Sigmoid colon (tissue), 7 donors: ENCODE results near the gene OBSL1. TPM values are rescaled to one million over a fixed set of nuclear protein-coding genes. Genes with fewer than 3 reads are reported as not detected.

ENCODE experiments used
- DNase-seq: peaks from one replicate; pipeline ENCODE4 v3.0.0-alpha.2; 2019
- H3K27ac ChIP-seq, 4 donors: fragments of 200-600 bp; sonication (generic); one replicate each; pipeline ENCODE4 v1.5.1; 2016 to 2019; ENCODE audit warnings: mild to moderate bottlenecking in 1 of 4
- H3K27me3 ChIP-seq, 3 donors: fragments of 200-600 bp; sonication (generic); one replicate each; pipeline ENCODE4 v1.5.1; 2019; ENCODE audit warnings: mild to moderate bottlenecking in 1 of 3
- H3K36me3 ChIP-seq, 4 donors: fragments of 200-600 bp; sonication (generic); one replicate each; pipeline ENCODE4 v1.5.1; 2016 to 2019
- H3K4me1 ChIP-seq, 4 donors: fragments of 200-600 bp; sonication (generic); one replicate each; pipeline ENCODE4 v1.5.1; 2017 to 2019
- H3K4me3 ChIP-seq, 4 donors: fragments of 200-600 bp; sonication (generic); one replicate each; pipeline ENCODE4 v1.5.1; 2017 to 2019; ENCODE audit warnings: mild to moderate bottlenecking in 2 of 4, moderate library complexity in 1 of 4
- H3K9me3 ChIP-seq, 4 donors: fragments of 200-600 bp in 3 of 4; sonication (generic) in 3 of 4; one replicate each; pipeline versions ENCODE4 v1.5.1 to v1.6.1; 2013 to 2019
- EP300 ChIP-seq, 4 donors: sonication (generic); formaldehyde crosslinking; IDR thresholded peaks; one replicate each; pipeline ENCODE4 v1.6.1; 2017; ENCODE audit warnings: antibody characterized with exemption in 4 of 4
- POLR2A ChIP-seq, 2 donors: fragments of 450-650 bp; IDR thresholded peaks; one replicate each; pipeline ENCODE4 v1.6.1; 2016; ENCODE audit warnings: antibody characterized with exemption in 2 of 2, mild to moderate bottlenecking in 2 of 2, moderate library complexity in 2 of 2
- POLR2AphosphoS5 ChIP-seq, 4 donors: sonication (generic); formaldehyde crosslinking; IDR thresholded peaks; one replicate each; pipeline ENCODE4 v1.6.1; 2017; ENCODE audit warnings: antibody characterized with exemption in 4 of 4
- WGBS, 2 donors: extraction: QIAGEN DNeasy Blood & Tissue Kit; methylation state at CpG; one replicate each; pipeline ENCODE4 v1.1.7; 2013; 5-methylcytosine and 5-hydroxymethylcytosine counted together
- intact Hi-C: fragments of 100-400 bp; cut with DNase I; formaldehyde crosslinking; loops from one replicate; pipeline ENCODE4 v1.15.1; 2023
- polyA plus RNA-seq, 3 donors: library from polyadenylated mRNA; stranded (reverse); fragments of 200-250 nt; gene quantifications; one replicate each; pipeline ENCODE4 v1.2.3, GENCODE V29; 2013
- total RNA-seq, 4 donors: library from RNA; depleted of rRNA; stranded (reverse); fragments of >200 nt; gene quantifications; one replicate each; pipeline ENCODE4 v1.1.0, GENCODE V29; 2016
- TF ChIP-seq, protein P1 (sequence below), 4 experiments: fragments of 450-650 bp in 3 of 4; fragments of 200-600 bp in 1 of 4; IDR thresholded peaks; one replicate each; pipeline ENCODE4 v1.5.1; 2016 to 2019; ENCODE audit warnings: antibody characterized with exemption in 4 of 4, mild to moderate bottlenecking in 3 of 4, moderate library complexity in 2 of 4
- donor health status: healthy with polysubstance abuse.
- donor health status: Bipolar disorder and iron deficiency.
- donor health status: healthy.

OBSL1 gene
- total and polyA plus RNA-seq, 7 donors, result 2.8 to 83.6 (median 34.6) TPM

- TF ChIP-seq, protein P1, sequence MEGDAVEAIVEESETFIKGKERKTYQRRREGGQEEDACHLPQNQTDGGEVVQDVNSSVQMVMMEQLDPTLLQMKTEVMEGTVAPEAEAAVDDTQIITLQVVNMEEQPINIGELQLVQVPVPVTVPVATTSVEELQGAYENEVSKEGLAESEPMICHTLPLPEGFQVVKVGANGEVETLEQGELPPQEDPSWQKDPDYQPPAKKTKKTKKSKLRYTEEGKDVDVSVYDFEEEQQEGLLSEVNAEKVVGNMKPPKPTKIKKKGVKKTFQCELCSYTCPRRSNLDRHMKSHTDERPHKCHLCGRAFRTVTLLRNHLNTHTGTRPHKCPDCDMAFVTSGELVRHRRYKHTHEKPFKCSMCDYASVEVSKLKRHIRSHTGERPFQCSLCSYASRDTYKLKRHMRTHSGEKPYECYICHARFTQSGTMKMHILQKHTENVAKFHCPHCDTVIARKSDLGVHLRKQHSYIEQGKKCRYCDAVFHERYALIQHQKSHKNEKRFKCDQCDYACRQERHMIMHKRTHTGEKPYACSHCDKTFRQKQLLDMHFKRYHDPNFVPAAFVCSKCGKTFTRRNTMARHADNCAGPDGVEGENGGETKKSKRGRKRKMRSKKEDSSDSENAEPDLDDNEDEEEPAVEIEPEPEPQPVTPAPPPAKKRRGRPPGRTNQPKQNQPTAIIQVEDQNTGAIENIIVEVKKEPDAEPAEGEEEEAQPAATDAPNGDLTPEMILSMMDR (IDR thresholded peaks at IDR 0.05), result no peak
- TF ChIP-seq POLR2AphosphoS5 (IDR thresholded peaks at IDR 0.05), result no peak
- no peak for TF ChIP-seq POLR2A (IDR thresholded peaks at IDR 0.05)
- TF ChIP-seq EP300 (IDR thresholded peaks at IDR 0.05), result no peak
- Histone ChIP-seq H3K4me3 (no peak overlapping the region), H3K4me1 (no peaks in the 10 kb centered on the region), H3K9me3 (no peaks in the 10 kb centered on the region), H3K27me3 (no peaks in the 10 kb centered on the region), H3K27ac (no peak overlapping the region), H3K36me3 (peaks cover 0 to 91% (median 48%) of the 10 kb centered on the region in 4 donors)
- DNase-seq, result no peak
- 86 to 94% methylated on average over 15 of the region's 15 CpGs for WGBS, 2 donors
- intact Hi-C loops, result no loop called here
These were observed 37.1 kb upstream of the OBSL1 start for GRCh38 chr2:219608399-219608964.

DNA sequence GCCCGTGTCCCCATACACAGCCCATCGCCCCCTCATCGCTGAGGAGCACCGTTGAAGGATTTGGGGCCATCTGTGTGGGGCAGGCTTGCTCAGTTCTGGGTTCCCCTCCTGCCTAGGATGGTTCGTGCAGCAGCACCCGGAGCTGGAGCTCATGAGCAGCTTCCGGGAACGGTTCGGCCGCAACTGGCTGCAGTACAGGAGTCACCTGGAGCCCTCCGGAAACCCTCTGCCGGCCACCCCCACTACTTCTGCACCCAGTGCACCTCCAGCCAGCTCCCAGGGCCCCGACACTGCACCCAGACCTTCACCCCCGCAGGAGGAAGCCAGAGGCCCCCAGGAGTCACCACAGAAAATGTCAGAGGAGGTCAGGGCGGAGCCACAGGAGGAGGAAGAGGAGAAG is 36.6 kb upstream of the OBSL1 start:
- H3K4me3 ChIP-seq, result no peak overlapping the region
- TF ChIP-seq, protein P1 (IDR thresholded peaks at IDR 0.05), result no peak
- TF ChIP-seq POLR2AphosphoS5 (IDR thresholded peaks at IDR 0.05), result no peak
- no peak for TF ChIP-seq POLR2A (IDR thresholded peaks at IDR 0.05)
- TF ChIP-seq EP300 (IDR thresholded peaks at IDR 0.05), result no peak
- no peaks in the 10 kb centered on the region for H3K9me3 ChIP-seq
- intact Hi-C loops, result no loop called here
- DNase-seq, result no peak
- H3K27me3 ChIP-seq, result no peaks in the 10 kb centered on the region
- no peaks in the 10 kb centered on the region for H3K4me1 ChIP-seq
- 93 to 94% methylated on average over 15 of the region's 15 CpGs for WGBS, 2 donors
- H3K27ac ChIP-seq, result no peak overlapping the region
- H3K36me3 ChIP-seq, result peaks cover 0 to 96% (median 50%) of the 10 kb centered on the region in 4 donors

GRCh38 chr2:219605607-219605954 is 34.2 kb upstream of the OBSL1 start:
- 91 to 97% methylated on average over 6 of the region's 6 CpGs for WGBS, 2 donors

DNA sequence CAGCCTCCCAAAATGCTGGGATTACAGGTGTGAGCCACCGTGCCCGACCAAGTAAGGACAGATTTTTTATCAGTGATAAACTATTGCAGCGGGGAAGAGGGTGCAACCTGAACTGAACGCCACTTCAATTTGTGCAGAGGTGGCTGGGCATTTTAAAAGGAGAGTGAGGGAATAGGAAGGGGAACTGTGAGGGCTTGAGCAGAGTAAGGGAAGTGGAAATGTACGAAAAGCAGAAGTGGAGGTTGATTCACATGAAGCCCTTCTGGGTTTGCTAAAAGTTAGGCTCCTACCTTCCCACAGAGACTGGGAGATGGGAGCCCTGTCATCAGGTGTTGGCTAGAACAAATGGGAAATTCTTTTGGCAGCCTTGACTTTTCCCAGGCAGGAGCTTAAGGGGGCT is 32.4 kb upstream of the OBSL1 start:
- no peak overlapping the region for H3K27ac ChIP-seq
- H3K4me3 ChIP-seq, result no peak overlapping the region
- no peak for DNase-seq
- H3K4me1 ChIP-seq, result peaks cover 0 to 4% (median under 1%) of the 10 kb centered on the region in 4 donors
- intact Hi-C loops, result no loop called here
- TF ChIP-seq POLR2AphosphoS5 (IDR thresholded peaks at IDR 0.05), result no peak
- TF ChIP-seq EP300 (IDR thresholded peaks at IDR 0.05), result no peak
- TF ChIP-seq, protein P1 (IDR thresholded peaks at IDR 0.05), result no peak
- no peak for TF ChIP-seq POLR2A (IDR thresholded peaks at IDR 0.05)
- WGBS, 2 donors, result 66 to 90% methylated on average over 5 of the region's 5 CpGs
- no peaks in the 10 kb centered on the region for H3K9me3 ChIP-seq
- no peaks in the 10 kb centered on the region for H3K27me3 ChIP-seq
- H3K36me3 ChIP-seq, result peaks cover 0 to 80% (median 50%) of the 10 kb centered on the region in 4 donors

More at GRCh38 chr2:219605607-219605954, 34.2 kb upstream of the OBSL1 start:
- H3K4me3 ChIP-seq, result no peak overlapping the region
- H3K9me3 ChIP-seq, result no peaks in the 10 kb centered on the region
- no peak overlapping the region for H3K27ac ChIP-seq
- DNase-seq, result no peak
- TF ChIP-seq POLR2A (IDR thresholded peaks at IDR 0.05), result no peak
- TF ChIP-seq, protein P1 (IDR thresholded peaks at IDR 0.05), result no peak
- H3K36me3 ChIP-seq, result peaks cover 0 to 95% (median 56%) of the 10 kb centered on the region in 4 donors
- intact Hi-C loops, result no loop called here
- no peaks in the 10 kb centered on the region for H3K4me1 ChIP-seq
- H3K27me3 ChIP-seq, result no peaks in the 10 kb centered on the region
